Activated naive CD4-positive, alpha-beta T cell treated with anti-CD3 and anti-CD28 coated beads, Interleukin-2, amount 50 U/mL, for 24 hours (primary cell): ENCODE data around the gene LCLAT1.
"Not testable (repeated sequence)": the region's sequence is repeated elsewhere in the genome, so short reads cannot be mapped to it uniquely, and the experiment has no call there.

Source experiments
- H3K27ac Mint-ChIP-seq: one replicate; pipeline ENCODE4 v1.8.0; 2021; ENCODE audit warnings: mild to moderate bottlenecking, mixed read lengths
- H3K27me3 Mint-ChIP-seq: one replicate; pipeline ENCODE4 v1.8.0; 2021; ENCODE audit warnings: mixed read lengths
- H3K36me3 Mint-ChIP-seq: one replicate; pipeline ENCODE4 v1.8.0; 2021; ENCODE audit warnings: mixed read lengths
- H3K4me1 Mint-ChIP-seq: one replicate; pipeline ENCODE4 v1.8.0; 2021; ENCODE audit warnings: mixed read lengths
- H3K4me3 Mint-ChIP-seq: one replicate; pipeline ENCODE4 v1.8.0; 2021; ENCODE audit warnings: mild to moderate bottlenecking, mixed read lengths
- H3K9me3 Mint-ChIP-seq: one replicate; pipeline ENCODE4 v1.8.0; 2021; ENCODE audit warnings: mixed read lengths

LCLAT1 gene

GRCh38 chr2:30601375-30601774, 154.3 kb downstream of the LCLAT1 start:
- H3K4me1 Mint-ChIP-seq: no peaks in the 10 kb centered on the region
- no peaks in the 10 kb centered on the region for H3K27me3 Mint-ChIP-seq
- H3K27ac Mint-ChIP-seq: no peak overlapping the region
- peaks cover 35% of the 10 kb centered on the region for H3K36me3 Mint-ChIP-seq
- peaks cover 16% of the 10 kb centered on the region for H3K9me3 Mint-ChIP-seq
- no peak overlapping the region for H3K4me3 Mint-ChIP-seq

- peaks cover 21% of the 10 kb centered on the region for H3K36me3 Mint-ChIP-seq
- no peaks in the 10 kb centered on the region for H3K27me3 Mint-ChIP-seq
- H3K4me1 Mint-ChIP-seq: no peaks in the 10 kb centered on the region
- H3K9me3 Mint-ChIP-seq: peaks cover 1% of the 10 kb centered on the region
- H3K4me3 Mint-ChIP-seq: no peak overlapping the region
- no peak overlapping the region for H3K27ac Mint-ChIP-seq
Measured at GRCh38 chr2:30605197-30605596, 158.2 kb downstream of the LCLAT1 start.

GRCh38 chr2:30608643-30609042, 161.6 kb downstream of the LCLAT1 start:
- Mint-ChIP-seq H3K9me3 (no peaks in the 10 kb centered on the region), H3K4me1 (no peaks in the 10 kb centered on the region), H3K27me3 (no peaks in the 10 kb centered on the region), H3K36me3 (peaks cover 16% of the 10 kb centered on the region), H3K4me3 (no peak overlapping the region), H3K27ac (no peak overlapping the region)

GRCh38 chr2:30611583-30611982, 164.5 kb downstream of the LCLAT1 start:
- H3K36me3 Mint-ChIP-seq: peaks cover 23% of the 10 kb centered on the region
- no peaks in the 10 kb centered on the region for H3K9me3 Mint-ChIP-seq
- H3K4me1 Mint-ChIP-seq: no peaks in the 10 kb centered on the region
- H3K4me3 Mint-ChIP-seq: no peak overlapping the region
- H3K27ac Mint-ChIP-seq: no peak overlapping the region
- no peaks in the 10 kb centered on the region for H3K27me3 Mint-ChIP-seq

GRCh38 chr2:30612371-30612770, 165.3 kb downstream of the LCLAT1 start:
- Mint-ChIP-seq H3K4me1 (no peaks in the 10 kb centered on the region), H3K36me3 (peaks cover 21% of the 10 kb centered on the region), H3K4me3 (no peak overlapping the region), H3K9me3 (no peaks in the 10 kb centered on the region), H3K27ac (no peak overlapping the region), H3K27me3 (no peaks in the 10 kb centered on the region)

GRCh38 chr2:30613001-30613400, 166.0 kb downstream of the LCLAT1 start:
- Mint-ChIP-seq H3K9me3 (no peaks in the 10 kb centered on the region), H3K4me1 (no peaks in the 10 kb centered on the region), H3K27ac (no peak overlapping the region), H3K27me3 (no peaks in the 10 kb centered on the region), H3K36me3 (peaks cover 18% of the 10 kb centered on the region), H3K4me3 (no peak overlapping the region)

GRCh38 chr2:30614227-30614626, 167.2 kb downstream of the LCLAT1 start:
- not testable (repeated sequence) for H3K9me3 Mint-ChIP-seq, H3K27ac Mint-ChIP-seq, H3K4me1 Mint-ChIP-seq, H3K27me3 Mint-ChIP-seq, H3K4me3 Mint-ChIP-seq
- H3K36me3 Mint-ChIP-seq: peaks cover 14% of the 10 kb centered on the region

- Mint-ChIP-seq H3K4me3 (no peak overlapping the region), H3K4me1 (no peaks in the 10 kb centered on the region), H3K9me3 (no peaks in the 10 kb centered on the region), H3K36me3 (peaks cover 14% of the 10 kb centered on the region), H3K27me3 (no peaks in the 10 kb centered on the region), H3K27ac (no peak overlapping the region)
Measured at GRCh38 chr2:30615926-30616325, 168.9 kb downstream of the LCLAT1 start.

- H3K4me1 Mint-ChIP-seq: peaks cover 7% of the 10 kb centered on the region
- no peaks in the 10 kb centered on the region for H3K27me3 Mint-ChIP-seq
- no peaks in the 10 kb centered on the region for H3K9me3 Mint-ChIP-seq
- H3K4me3 Mint-ChIP-seq: no peak overlapping the region
- H3K27ac Mint-ChIP-seq: no peak overlapping the region
- peaks cover 20% of the 10 kb centered on the region for H3K36me3 Mint-ChIP-seq
Measured at GRCh38 chr2:30620102-30620501, 173.1 kb downstream of the LCLAT1 start.

- H3K36me3 Mint-ChIP-seq: peaks cover 17% of the 10 kb centered on the region
- no peak overlapping the region for H3K4me3 Mint-ChIP-seq
- H3K27ac Mint-ChIP-seq: no peak overlapping the region
- no peaks in the 10 kb centered on the region for H3K9me3 Mint-ChIP-seq
- peaks cover 15% of the 10 kb centered on the region for H3K4me1 Mint-ChIP-seq
- no peaks in the 10 kb centered on the region for H3K27me3 Mint-ChIP-seq
Measured at GRCh38 chr2:30621836-30622235, 174.8 kb downstream of the LCLAT1 start.

GRCh38 chr2:30622452-30622851, 175.4 kb downstream of the LCLAT1 start:
- Mint-ChIP-seq H3K27ac (no peak overlapping the region), H3K4me1 (peaks cover 19% of the 10 kb centered on the region), H3K4me3 (no peak overlapping the region), H3K9me3 (no peaks in the 10 kb centered on the region), H3K36me3 (peaks cover 19% of the 10 kb centered on the region), H3K27me3 (no peaks in the 10 kb centered on the region)

- H3K27ac Mint-ChIP-seq: no peak overlapping the region
Measured at GRCh38 chr2:30625276-30625675, 178.2 kb downstream of the LCLAT1 start.

GRCh38 chr2:30625701-30626100, 178.7 kb downstream of the LCLAT1 start:
- no peaks in the 10 kb centered on the region for H3K9me3 Mint-ChIP-seq
- peaks cover 40% of the 10 kb centered on the region for H3K4me1 Mint-ChIP-seq
- H3K4me3 Mint-ChIP-seq: no peak overlapping the region
- H3K27me3 Mint-ChIP-seq: no peaks in the 10 kb centered on the region
- no peak overlapping the region for H3K27ac Mint-ChIP-seq
- H3K36me3 Mint-ChIP-seq: peaks cover 19% of the 10 kb centered on the region

More at GRCh38 chr2:30625276-30625675, 178.2 kb downstream of the LCLAT1 start:
- peaks cover 36% of the 10 kb centered on the region for H3K4me1 Mint-ChIP-seq
- no peak overlapping the region for H3K4me3 Mint-ChIP-seq
- H3K27me3 Mint-ChIP-seq: no peaks in the 10 kb centered on the region
- H3K36me3 Mint-ChIP-seq: peaks cover 19% of the 10 kb centered on the region
- no peaks in the 10 kb centered on the region for H3K9me3 Mint-ChIP-seq

- H3K4me1 Mint-ChIP-seq: peaks cover 47% of the 10 kb centered on the region
- H3K9me3 Mint-ChIP-seq: no peaks in the 10 kb centered on the region
- H3K27ac Mint-ChIP-seq: no peak overlapping the region
- no peaks in the 10 kb centered on the region for H3K27me3 Mint-ChIP-seq
- peaks cover 15% of the 10 kb centered on the region for H3K36me3 Mint-ChIP-seq
- H3K4me3 Mint-ChIP-seq: no peak overlapping the region
Measured at GRCh38 chr2:30626397-30626796, 179.4 kb downstream of the LCLAT1 start.

GRCh38 chr2:30627151-30627550, 180.1 kb downstream of the LCLAT1 start:
- Mint-ChIP-seq H3K27ac (no peak overlapping the region), H3K4me1 (peaks cover 48% of the 10 kb centered on the region), H3K27me3 (no peaks in the 10 kb centered on the region), H3K4me3 (no peak overlapping the region), H3K9me3 (no peaks in the 10 kb centered on the region), H3K36me3 (peaks cover 11% of the 10 kb centered on the region)

GRCh38 chr2:30628341-30628740, 181.3 kb downstream of the LCLAT1 start:
- H3K4me1 Mint-ChIP-seq: peaks cover 44% of the 10 kb centered on the region
- no peaks in the 10 kb centered on the region for H3K9me3 Mint-ChIP-seq
- no peak overlapping the region for H3K27ac Mint-ChIP-seq
- H3K4me3 Mint-ChIP-seq: no peak overlapping the region
- H3K36me3 Mint-ChIP-seq: peaks cover 6% of the 10 kb centered on the region
- no peaks in the 10 kb centered on the region for H3K27me3 Mint-ChIP-seq

GRCh38 chr2:30629866-30630265, 182.8 kb downstream of the LCLAT1 start:
- H3K4me3 Mint-ChIP-seq: no peak overlapping the region
- no peak overlapping the region for H3K27ac Mint-ChIP-seq
- no peaks in the 10 kb centered on the region for H3K9me3 Mint-ChIP-seq
- peaks cover 43% of the 10 kb centered on the region for H3K4me1 Mint-ChIP-seq
- no peaks in the 10 kb centered on the region for H3K27me3 Mint-ChIP-seq
- H3K36me3 Mint-ChIP-seq: peaks cover 4% of the 10 kb centered on the region
